ENCODE results near the gene LDLRAD4. TPM values are rescaled to one million over a fixed set of nuclear protein-coding genes. Genes with fewer than 3 reads are reported as not detected.

LDLRAD4 gene
- total RNA-seq, 1 donor from 2014 or later: 20.4 TPM

- no peak overlapping the region for H3K4me3 Mint-ChIP-seq (ENCODE audit: unreplicated experiment)
- H3K4me1 Mint-ChIP-seq (ENCODE audit: unreplicated experiment): peaks cover 1% of the 10 kb centered on the region
- H3K27ac Mint-ChIP-seq (ENCODE audit: unreplicated experiment): no peak overlapping the region
- no peaks in the 10 kb centered on the region for H3K36me3 Mint-ChIP-seq (ENCODE audit: unreplicated experiment)
- peak; percentile 40 for DNase-seq (ENCODE audit: extremely low spot score, unreplicated experiment)
- no peak for TF ChIP-seq CTCF (IDR thresholded peaks at IDR 0.05)
- H3K27me3 Mint-ChIP-seq (ENCODE audit: unreplicated experiment): no peaks in the 10 kb centered on the region
- no peaks in the 10 kb centered on the region for H3K9me3 Mint-ChIP-seq (ENCODE audit: unreplicated experiment)
Measured at GRCh38 chr18:13369756-13370510, 151.4 kb downstream of the LDLRAD4 start.

- H3K9me3 Mint-ChIP-seq (ENCODE audit: unreplicated experiment): no peaks in the 10 kb centered on the region
- peak; percentile 59 for DNase-seq (ENCODE audit: extremely low spot score, unreplicated experiment)
- no peaks in the 10 kb centered on the region for H3K36me3 Mint-ChIP-seq (ENCODE audit: unreplicated experiment)
- no peak for TF ChIP-seq CTCF (IDR thresholded peaks at IDR 0.05)
- peaks cover 12% of the 10 kb centered on the region for H3K4me1 Mint-ChIP-seq (ENCODE audit: unreplicated experiment)
- no peaks in the 10 kb centered on the region for H3K27me3 Mint-ChIP-seq (ENCODE audit: unreplicated experiment)
- no peak overlapping the region for H3K27ac Mint-ChIP-seq (ENCODE audit: unreplicated experiment)
- no peak overlapping the region for H3K4me3 Mint-ChIP-seq (ENCODE audit: unreplicated experiment)
Measured at GRCh38 chr18:13370995-13371625, 152.6 kb downstream of the LDLRAD4 start.

GRCh38 chr18:13371689-13372418 is 153.3 kb downstream of the LDLRAD4 start:
- H3K27me3 Mint-ChIP-seq (ENCODE audit: unreplicated experiment): no peaks in the 10 kb centered on the region
- no peaks in the 10 kb centered on the region for H3K9me3 Mint-ChIP-seq (ENCODE audit: unreplicated experiment)
- DNase-seq (ENCODE audit: extremely low spot score, unreplicated experiment): peak; percentile 48
- no peak for TF ChIP-seq CTCF (IDR thresholded peaks at IDR 0.05)
- H3K4me3 Mint-ChIP-seq (ENCODE audit: unreplicated experiment): no peak overlapping the region
- H3K36me3 Mint-ChIP-seq (ENCODE audit: unreplicated experiment): no peaks in the 10 kb centered on the region
- no peak overlapping the region for H3K27ac Mint-ChIP-seq (ENCODE audit: unreplicated experiment)
- H3K4me1 Mint-ChIP-seq (ENCODE audit: unreplicated experiment): peaks cover 12% of the 10 kb centered on the region

GRCh38 chr18:13372531-13372951 is 154.0 kb downstream of the LDLRAD4 start:
- H3K36me3 Mint-ChIP-seq (ENCODE audit: unreplicated experiment): no peaks in the 10 kb centered on the region
- peaks cover 12% of the 10 kb centered on the region for H3K4me1 Mint-ChIP-seq (ENCODE audit: unreplicated experiment)
- H3K27ac Mint-ChIP-seq (ENCODE audit: unreplicated experiment): no peak overlapping the region

More at GRCh38 chr18:13372531-13372951, 154.0 kb downstream of the LDLRAD4 start:
- Mint-ChIP-seq H3K27me3 (ENCODE audit: unreplicated experiment) (no peaks in the 10 kb centered on the region), H3K4me3 (ENCODE audit: unreplicated experiment) (no peak overlapping the region), H3K9me3 (ENCODE audit: unreplicated experiment) (no peaks in the 10 kb centered on the region)
- TF ChIP-seq CTCF (IDR thresholded peaks at IDR 0.05): no peak
- DNase-seq (ENCODE audit: extremely low spot score, unreplicated experiment): peak; percentile 63
